GM19467 (cell line): ENCODE results near the gene RAD51AP1.

Experiments
- ATAC-seq: cut with Tn5 transposase; IDR thresholded peaks from one replicate; pipeline ENCODE4 v1.9.1; 2021; ENCODE audit warnings: mild to moderate bottlenecking, moderate library complexity; ENCODE audit not compliant: unreplicated experiment

Gene RAD51AP1

DNA sequence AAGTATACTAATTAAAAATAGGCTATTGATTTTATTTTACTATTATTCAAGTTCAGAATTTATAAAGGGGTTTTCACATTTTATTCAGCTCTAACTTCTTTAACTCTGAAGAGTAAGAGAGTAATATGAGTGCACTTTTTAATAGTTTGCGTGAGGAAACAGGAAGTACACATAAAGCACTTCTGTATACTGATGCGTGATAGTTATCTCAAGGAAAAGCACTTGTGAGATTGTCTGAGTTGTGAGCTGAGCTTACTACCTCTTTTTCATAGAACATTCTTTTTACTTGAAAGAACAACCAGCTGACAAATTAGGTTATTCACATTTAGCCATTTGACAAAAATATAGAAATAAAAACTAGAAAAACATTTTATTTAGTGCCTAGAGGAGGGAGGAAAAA, 1.9 kb downstream of the RAD51AP1 start:
- ATAC-seq: no peak

DNA sequence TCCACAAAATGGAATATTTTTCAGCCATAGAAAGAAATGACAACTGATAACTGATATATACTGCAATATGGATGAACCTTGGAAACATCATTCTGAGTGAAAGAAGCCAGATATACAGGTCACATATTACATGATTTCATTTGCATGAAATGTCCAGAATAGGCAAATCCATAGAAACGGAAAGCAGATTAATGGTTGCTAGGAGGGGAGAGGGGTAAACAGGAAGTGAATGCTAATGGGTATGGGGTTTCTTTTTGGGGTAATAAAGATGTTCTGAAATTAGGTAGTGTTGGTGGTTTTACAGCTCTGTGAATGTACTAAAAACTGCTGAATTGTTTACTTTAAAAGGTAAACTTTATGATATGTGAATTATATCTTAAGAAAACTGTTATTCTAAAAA, 6.5 kb downstream of the RAD51AP1 start:
- ATAC-seq: no peak

DNA sequence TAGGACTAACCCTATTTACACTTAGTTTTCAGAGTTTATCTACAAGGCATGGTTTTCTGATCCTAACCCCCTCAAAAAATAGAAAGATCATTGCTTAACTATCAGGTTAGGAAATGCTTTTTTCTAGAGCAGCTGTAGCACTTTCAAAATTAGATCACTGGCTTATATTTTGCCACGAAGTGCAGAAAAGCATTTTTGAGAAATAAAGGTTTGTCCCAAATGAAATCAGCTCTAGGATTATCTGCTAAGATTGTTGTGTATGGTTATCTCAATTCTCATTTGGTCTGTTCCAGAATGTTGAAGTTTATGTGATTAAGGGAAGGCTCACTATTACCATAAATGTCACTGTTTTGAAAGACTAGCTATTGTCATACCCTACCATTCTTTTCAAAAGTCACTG, 13.5 kb downstream of the RAD51AP1 start:
- ATAC-seq: no peak

DNA sequence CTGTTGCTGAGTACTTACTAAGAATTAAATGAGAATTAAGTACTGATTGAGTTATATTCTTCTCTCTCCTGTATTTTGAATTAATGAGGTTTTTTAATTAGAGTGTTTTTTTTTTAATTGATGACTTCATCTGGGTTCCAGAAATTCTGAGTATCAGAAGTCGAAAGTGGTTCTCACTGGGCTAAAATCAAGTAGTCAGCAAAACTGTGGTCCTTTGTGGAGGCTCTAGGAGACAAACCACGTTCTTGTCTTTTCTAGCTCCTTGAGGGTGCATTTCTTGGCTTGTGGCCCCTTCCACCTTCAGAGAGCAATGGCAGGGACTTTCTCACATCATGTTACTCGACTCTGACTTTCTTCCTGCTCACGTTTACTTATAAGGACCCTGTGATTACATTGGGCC, 15.3 kb downstream of the RAD51AP1 start:
- no peak for ATAC-seq

DNA sequence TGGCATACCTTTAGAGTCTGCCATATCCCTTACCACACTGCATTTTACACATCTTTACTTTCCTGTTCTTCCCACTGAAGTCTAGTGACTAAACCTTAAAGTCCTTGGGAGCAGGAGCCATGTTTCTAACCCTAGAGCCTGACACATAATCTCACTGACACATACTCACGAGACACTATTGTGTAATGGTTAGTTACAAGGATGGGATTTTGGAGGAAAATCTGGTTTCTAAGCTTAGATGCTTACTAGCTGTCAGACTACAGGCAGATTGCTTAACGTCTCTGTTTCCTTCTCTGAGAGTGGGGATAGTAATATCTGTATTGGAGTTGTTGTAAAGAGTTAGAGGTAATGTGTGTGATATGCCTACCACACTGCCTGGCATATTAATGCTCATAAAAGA, 17.1 kb downstream of the RAD51AP1 start:
- no peak for ATAC-seq

DNA sequence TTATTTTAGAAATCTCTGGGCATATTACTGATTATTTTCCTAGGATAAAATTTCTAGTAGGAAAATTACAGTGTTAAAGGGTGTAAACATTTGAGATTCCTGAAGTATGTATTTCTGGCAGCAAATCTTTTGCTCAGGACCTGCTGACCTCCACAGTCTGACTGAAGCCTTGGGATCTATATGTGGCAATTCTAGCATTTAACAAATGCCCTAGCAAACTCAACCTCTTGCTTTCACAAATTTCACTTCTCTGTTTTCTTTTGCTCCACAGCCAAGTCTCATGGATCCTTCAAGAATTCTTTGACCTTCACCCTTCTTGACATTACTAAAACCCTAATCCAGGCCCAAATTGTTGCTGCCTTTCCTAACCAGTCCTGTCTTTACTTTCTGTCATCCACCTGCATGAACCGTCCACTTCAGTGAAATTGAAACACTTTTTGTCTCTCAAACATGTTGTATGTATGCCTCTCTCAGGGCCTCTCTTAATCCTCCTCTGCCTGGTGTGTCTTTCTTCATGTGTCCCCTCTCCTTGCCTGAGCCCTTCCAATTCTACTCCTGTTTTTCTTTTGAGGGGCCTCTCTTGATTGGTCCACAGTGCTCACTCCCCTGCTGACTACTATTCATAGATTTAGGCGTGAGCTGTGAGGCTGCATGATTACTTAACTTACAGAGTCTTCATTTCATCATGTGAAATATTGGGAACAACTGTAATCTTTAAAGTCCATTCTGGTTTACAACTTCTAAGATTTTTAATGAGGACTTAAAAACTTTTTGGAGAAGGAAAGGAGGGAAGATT, 18.2 kb downstream of the RAD51AP1 start:
- ATAC-seq: no peak

DNA sequence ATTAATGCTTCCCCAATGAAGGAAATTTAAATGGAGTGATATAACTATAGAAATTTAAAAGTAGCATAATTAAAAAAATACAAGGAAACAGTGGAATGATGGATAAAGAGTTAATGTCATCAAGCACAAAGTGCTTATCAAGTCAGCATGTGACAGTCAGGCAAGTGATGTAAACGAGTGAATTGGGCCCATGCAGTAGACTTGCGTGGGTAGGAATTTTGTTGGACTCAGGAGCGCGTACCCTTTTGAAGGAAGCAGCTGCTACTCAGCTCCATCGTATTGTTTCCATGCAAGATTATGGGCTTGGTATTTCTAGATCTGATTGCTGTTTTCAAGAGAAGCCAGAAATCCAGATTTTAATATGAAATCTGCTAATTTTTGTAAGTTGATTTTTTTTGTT, 18.9 kb downstream of the RAD51AP1 start:
- no peak for ATAC-seq

DNA sequence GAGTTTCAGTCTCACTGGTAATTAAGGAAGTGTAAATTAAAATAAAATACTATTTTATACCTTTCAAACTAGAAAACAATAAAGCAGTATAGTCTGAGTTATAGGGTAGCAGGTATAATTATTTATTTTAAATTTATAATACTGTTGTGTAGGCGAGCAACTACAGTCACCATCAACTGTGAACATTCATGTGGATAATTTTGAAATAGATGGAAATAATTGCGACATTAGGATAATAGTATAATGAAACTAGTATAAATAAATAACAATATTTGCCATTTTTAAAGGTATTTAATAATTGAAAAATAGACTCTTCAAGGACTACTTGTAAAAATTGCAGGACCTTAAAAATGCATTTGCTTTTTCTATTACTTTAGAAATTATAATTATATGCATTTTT, 19.5 kb downstream of the RAD51AP1 start:
- ATAC-seq: no peak

DNA sequence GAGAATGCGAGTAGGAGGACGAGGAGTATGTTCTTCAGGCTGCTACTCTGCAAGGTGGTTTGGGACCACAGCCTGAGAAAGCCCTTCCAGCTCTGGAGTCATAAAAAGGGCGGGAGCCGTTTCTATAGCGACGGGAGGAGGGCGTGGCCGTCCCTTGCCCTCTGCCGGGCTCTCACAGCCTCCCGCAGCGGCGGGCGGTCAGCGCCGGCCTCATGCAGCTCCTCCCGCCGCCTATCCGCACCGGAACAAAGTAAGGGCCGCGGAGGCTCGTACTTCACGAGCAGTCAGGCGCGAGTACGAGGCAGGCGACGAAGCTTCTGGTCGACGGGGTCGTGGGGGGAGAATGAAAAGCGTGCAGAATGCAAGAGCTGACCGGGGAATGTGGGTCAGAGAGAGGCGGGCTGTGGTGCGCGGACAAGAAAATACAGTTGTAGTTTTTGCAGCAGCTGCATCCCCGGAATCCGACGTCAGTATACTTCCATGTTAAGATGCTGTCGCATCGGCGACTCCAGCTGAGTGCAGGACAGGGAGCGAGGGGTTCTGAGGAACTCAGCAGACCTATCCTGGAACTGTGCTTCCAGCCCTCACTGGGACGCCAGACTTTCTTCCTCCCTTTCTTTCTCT, 23.5 kb downstream of the RAD51AP1 start, which contains the start of gene DYRK4:
Gene DYRK4 (plus strand): TSS at position 175 of the 624 bp plus-strand sequence. CDS start 38 bp downstream, at position 213.
- ATAC-seq: no peak

DNA sequence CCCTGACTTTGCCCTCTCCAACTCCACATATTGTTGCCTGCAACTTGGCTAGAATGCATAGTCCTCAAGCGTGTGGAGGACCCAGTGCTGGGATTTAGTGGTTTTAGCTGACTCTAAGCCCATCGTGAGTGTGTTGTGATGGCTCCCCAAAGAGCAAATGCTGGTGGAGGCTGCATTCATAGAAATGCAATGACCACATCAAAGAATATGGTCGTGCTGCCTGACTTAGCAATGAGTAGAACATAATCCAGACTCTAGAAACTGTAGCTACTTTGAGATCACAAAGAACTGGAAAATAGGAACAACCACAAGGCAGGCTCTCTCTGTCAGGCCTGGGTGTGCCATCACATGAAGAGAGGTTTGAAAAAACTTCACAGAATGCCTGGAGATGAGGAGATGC, 24.6 kb downstream of the RAD51AP1 start:
- ATAC-seq: no peak

DNA sequence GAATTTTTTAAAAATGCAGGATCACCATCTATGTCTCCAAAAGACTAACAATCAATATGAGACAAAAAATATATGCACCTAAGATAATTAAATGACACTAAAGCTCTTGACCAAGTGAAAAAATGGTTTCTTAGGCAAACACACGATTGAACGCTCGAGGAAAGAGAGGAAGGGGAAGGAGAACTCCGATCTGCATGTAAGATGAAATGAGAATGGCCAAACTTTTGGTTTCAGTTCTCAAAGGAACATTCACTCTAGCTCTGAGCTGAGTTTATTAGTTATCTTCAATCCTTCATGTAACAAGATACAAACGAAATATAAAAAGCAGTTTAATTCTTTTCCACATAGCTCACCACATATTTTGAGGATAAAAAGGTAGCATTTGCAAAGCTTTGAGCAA, 26.1 kb downstream of the RAD51AP1 start:
- no peak for ATAC-seq

DNA sequence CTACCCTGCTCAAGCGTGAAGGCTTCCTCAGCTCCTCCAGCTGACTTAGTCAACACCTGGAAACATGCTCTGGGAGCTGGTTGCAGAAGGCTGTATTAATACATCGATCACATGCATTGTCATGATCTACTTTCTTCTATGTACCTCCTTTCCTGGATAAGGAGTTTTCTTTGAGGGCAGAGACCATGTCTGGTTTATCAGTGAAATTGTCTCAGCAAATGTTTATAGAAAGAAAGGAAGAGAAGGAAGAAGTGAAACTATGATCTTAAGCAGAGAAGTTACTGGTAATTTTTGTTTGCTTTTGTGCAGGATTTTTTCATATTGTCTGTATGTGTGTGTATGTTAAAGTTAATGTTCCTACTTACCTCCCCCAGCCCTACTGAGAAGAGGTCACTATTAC, 27.8 kb downstream of the RAD51AP1 start:
- ATAC-seq: no peak

DNA sequence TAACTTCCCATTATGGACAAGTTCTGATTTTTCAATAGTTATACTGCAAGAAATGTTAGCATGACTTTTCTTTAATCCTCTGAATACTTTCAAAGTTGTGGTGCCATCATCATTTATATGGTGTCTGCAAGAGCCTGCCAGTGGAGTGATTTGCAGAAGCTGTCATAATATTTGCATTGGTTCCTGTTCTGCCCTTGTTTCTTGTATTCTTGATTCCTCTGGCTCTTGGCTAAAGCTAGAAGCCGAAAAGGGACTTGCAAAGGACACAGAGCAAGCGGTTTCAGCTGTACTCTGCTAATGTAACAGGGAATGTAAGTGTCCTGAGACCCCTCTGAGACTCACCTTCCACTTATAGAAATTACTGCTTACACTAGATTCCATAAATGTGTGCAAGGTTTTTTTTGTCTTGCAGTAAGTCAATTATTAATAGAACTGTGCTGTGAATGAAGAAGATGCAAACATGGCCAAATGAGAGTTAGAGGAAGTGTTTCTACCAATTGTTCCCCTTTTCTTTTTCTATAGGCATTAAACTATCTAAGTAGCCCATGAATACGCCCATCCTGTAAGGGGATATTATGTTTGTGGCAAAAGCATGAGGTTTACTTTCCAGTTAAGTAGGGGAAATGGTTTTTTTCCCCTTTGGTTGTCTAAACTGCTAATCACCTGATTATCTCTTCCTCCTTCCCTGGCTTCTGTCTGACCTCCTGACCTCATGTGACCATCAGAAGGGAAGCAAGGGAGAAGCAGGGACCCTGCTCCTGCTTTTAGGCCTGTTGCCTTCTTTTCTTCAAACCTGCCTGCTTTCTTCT, 28.6 kb downstream of the RAD51AP1 start:
- peak; percentile 44 for ATAC-seq

DNA sequence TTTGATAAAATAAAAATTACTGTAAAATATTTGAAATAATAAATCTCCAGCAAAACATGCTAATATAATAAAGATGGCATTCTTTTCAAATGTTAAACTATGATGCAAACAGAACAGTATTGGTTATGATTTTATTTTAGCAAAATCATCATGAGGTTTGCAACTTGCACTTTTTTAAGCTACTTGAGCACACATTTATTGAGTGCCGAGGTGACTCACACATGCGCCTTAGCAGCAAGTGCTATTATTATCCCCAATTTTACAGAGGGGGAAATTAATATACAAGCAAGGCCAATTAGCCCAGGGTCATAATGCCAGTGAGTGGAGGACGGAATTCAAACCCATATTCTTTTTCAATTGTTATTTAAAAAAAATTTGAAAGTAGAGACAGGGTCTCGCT, 30.6 kb downstream of the RAD51AP1 start:
- no peak for ATAC-seq

DNA sequence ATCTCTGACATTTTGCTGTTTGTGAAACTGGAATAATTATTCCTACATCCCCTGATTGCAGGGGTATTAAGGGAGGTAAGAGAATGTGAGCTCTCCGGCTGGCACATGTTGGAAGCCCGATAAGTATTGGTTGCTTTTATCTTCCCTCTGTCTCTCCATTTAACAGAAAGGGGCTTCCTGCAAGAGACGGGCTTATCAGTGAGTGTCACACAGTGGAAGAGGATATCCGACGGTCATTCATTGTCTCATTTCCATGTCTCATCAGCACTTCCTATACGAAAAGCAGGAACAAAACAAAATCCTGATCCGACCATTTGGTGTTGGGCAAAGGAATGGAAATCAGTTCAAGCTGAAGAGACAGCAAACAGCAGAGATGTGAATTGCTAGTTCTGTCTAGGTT, 34.0 kb downstream of the RAD51AP1 start:
- ATAC-seq: no peak

DNA sequence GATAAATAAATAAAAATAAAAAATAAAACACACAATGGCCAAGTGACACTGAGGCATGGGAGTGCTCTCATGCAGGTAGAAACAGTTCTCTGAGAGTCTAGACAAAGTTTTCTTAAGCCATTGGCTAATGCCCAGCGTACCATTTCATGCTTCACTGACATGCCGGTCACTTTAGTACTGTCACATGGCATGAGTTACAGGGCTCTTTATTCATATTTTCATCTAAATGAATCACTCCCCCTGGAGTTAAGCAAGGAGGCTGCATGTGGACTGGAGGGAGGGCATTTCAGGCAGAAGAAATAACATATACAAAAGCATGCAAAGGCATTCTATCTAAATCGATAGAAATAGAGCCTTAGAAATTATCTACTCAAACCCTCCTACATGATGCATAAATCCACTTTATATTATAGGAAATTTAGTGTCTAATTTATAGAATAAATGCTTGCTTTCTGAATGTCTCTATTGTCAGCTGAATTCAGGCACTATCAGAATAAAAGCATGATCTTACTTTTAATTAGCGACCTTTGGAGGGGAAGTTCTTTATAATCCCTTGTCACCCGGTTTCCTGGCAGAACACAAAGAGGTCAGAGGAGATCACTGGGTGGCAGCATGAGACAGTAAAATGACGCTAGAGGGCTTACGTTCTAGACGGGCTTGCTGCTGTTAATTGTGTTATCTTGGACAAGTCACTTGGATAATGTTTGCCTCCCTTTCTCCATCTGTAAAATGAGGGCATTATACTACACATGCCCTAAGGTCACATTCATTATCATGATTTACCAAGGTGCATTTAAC, 40.8 kb downstream of the RAD51AP1 start:
- ATAC-seq: no peak

DNA sequence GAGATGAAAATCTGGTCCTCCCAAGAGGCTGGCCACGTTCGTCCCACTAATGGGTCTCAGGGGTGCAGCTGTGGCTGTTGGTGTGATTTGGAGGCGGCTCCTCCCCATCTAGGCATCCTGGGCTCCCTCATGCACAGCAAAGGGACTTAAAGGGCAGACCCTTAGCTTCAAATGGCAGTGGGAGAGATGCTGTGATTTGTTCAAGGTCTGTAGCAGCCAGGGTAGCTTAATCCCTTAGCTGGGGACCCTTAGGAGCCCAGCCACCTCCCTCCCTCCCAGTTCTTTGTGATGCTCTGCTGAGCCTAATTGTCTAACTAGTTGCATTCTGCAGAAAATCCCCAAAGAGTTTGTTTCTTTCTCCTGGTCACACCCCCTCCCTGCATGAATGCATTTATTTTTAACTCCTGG, 41.6 kb downstream of the RAD51AP1 start:
- ATAC-seq: no peak

DNA sequence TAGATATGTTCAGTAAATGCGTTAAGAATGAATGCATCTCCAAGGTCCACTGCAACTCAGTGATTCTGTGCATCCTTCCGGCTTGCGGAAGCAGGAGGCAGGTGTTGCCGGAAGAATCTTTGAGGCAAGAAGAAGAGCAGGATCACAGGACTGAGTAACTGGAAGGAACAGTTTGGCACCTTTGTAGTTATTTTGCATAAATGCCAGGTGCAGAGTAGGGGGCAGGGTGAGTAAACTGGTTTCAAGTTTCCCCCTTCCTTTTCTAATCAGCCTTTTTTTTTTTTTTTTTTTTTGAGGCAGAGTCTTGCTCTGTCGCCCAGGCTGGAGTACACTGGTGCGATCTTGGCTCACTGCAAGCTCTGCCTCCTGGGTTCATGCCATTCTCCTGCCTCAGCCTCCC, 45.6 kb downstream of the RAD51AP1 start:
- ATAC-seq: no peak

DNA sequence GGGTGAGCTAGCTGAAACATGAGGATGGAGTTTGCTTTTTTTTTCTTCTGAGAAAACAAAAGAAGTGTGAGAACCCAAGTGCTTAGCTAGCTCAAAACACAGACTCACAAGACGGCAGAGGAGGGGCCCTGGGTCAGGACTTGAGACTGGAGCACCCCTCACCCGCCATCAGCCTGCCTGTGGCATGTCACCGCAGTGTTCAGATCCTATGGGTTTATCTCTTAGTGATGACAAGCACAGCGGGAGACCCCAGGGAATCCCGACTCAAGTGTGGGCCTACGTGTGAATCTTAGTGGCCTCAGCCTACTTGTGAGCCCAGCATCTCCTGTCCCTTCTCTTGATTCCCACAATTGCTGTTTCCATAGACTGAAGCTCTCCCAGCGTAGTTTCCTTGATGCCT, 46.2 kb downstream of the RAD51AP1 start:
- ATAC-seq: no peak

DNA sequence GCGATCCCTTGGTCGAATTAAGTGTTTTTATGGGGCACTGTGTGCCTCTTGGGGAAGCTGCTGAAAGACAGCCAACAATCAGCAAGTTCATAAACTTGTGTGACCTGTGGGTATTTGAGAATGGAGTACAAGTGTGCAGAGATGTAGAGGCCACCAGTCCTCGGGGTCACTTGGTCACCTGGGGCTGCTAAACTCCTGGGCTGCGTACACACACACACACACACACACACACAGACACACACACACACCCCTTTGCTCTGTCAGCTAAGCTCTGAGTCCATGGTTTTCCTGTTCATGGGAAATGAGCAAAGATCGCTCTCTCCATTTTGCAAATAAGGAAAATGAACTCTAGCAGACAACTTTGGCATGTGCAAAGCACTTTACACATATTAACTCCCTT, 47.8 kb downstream of the RAD51AP1 start:
- ATAC-seq: no peak

DNA sequence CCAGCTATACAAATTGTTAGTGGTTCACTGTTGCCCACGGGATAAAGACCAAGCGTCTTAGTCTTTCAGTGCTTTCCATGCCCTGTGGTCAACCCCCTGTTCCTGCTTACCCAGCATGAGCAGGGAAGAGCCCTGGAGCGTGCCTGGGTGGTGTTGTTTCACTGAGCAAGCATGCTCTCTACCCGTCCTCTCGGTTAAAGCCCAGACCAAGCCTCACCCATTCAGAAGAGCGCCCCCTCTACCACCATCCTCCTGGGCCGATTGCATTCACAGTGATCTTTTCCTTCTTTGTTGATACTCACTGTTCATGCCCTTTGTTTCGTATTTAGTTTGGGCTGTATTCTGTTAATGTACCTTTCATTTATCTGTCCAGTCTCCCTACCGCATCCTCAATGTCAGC, 48.4 kb downstream of the RAD51AP1 start:
- ATAC-seq: no peak
